ENCODE data around the gene ADCY10. TPM values are rescaled to one million over a fixed set of nuclear protein-coding genes. Genes with fewer than 3 reads are reported as not detected.

Gene ADCY10
- total RNA-seq, 1 donor from 2014 or later = not detected

DNA sequence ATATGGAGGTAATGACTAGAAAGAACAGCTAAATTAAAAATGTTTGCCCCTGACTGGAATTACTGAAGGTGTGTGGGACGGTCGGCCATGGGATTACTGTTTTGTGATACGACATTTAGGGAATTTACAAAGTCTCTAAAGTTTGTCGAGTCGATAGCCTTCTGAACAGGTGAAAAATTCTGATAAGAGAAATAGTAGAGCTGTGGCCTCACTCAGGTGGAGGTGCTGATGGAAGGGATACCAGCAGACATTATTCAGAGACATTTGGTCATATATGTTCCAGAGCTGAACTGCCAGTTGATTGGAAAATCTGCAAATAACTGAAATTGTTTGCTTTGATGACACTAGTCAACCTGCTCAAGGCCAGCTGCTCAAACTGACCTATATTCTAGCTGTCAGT lies 71.1 kb downstream of the ADCY10 start:
- no peak for DNase-seq (ENCODE audit: low spot score)
- H2AFZ ChIP-seq (replicated peaks) = no peak overlapping the region
- Mint-ChIP-seq H3K27me3 (ENCODE audit: insufficient read depth, low read depth) (no peaks in the 10 kb centered on the region), H3K4me3 (no peak overlapping the region), H3K36me3 (no peaks in the 10 kb centered on the region), H3K9me3 (no peaks in the 10 kb centered on the region), H3K27ac (no peak overlapping the region), H3K4me1 (no peaks in the 10 kb centered on the region)
- H3K9ac ChIP-seq = no peak overlapping the region
- H3K36me3 ChIP-seq = no peaks in the 10 kb centered on the region
- TF ChIP-seq, protein P1, sequence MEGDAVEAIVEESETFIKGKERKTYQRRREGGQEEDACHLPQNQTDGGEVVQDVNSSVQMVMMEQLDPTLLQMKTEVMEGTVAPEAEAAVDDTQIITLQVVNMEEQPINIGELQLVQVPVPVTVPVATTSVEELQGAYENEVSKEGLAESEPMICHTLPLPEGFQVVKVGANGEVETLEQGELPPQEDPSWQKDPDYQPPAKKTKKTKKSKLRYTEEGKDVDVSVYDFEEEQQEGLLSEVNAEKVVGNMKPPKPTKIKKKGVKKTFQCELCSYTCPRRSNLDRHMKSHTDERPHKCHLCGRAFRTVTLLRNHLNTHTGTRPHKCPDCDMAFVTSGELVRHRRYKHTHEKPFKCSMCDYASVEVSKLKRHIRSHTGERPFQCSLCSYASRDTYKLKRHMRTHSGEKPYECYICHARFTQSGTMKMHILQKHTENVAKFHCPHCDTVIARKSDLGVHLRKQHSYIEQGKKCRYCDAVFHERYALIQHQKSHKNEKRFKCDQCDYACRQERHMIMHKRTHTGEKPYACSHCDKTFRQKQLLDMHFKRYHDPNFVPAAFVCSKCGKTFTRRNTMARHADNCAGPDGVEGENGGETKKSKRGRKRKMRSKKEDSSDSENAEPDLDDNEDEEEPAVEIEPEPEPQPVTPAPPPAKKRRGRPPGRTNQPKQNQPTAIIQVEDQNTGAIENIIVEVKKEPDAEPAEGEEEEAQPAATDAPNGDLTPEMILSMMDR (IDR thresholded peaks at IDR 0.05) = no peak
- no peak for TF ChIP-seq EZH2 (IDR thresholded peaks at IDR 0.05)
- no peak for TF ChIP-seq EZH2phosphoT487 (IDR thresholded peaks at IDR 0.05)
- H3K79me2 ChIP-seq (ENCODE audit: low read depth) = no peaks in the 10 kb centered on the region
- H3K4me3 ChIP-seq = no peak overlapping the region
- H3K4me2 ChIP-seq = no peak overlapping the region
- H3F3A ChIP-seq (ENCODE audit: low read depth) = no peaks in the 10 kb centered on the region
- H3K9me3 ChIP-seq (ENCODE audit: low read depth) = no peaks in the 10 kb centered on the region
- H3K27ac ChIP-seq = no peak overlapping the region
- H3K4me1 ChIP-seq = no peaks in the 10 kb centered on the region
- no peaks in the 10 kb centered on the region for H4K20me1 ChIP-seq (ENCODE audit: low read depth)
- H3K27me3 ChIP-seq = no peaks in the 10 kb centered on the region

DNA sequence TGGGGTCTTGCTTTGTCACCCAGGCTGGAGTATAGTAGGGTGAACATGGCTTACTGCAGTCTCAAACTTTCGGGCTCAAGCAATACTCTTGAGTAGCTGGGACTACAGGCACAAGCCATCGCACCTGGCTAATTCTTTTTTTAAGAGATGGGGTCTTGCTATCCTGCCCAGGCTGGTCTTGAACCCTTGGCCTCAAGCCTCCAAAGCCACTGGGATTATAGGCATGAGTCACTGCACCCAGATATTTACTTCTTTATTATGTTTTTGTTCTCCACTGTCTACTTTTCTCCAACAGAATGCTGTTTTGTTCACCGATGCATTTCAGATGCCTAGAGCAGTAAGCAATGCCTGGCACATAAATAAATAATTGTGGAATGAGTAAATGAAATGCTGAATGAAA lies 72.4 kb downstream of the ADCY10 start:
- Mint-ChIP-seq H3K4me1 (no peaks in the 10 kb centered on the region), H3K27ac (no peak overlapping the region), H3K4me3 (no peak overlapping the region), H3K9me3 (no peaks in the 10 kb centered on the region), H3K27me3 (ENCODE audit: insufficient read depth, low read depth) (no peaks in the 10 kb centered on the region), H3K36me3 (no peaks in the 10 kb centered on the region)
- Histone ChIP-seq H4K20me1 (ENCODE audit: low read depth) (no peaks in the 10 kb centered on the region), H2AFZ (replicated peaks) (no peak overlapping the region), H3K27me3 (no peaks in the 10 kb centered on the region), H3K9ac (no peak overlapping the region), H3K4me2 (no peak overlapping the region), H3K9me3 (ENCODE audit: low read depth) (no peaks in the 10 kb centered on the region), H3K27ac (no peak overlapping the region), H3F3A (ENCODE audit: low read depth) (no peaks in the 10 kb centered on the region), H3K4me3 (no peak overlapping the region), H3K79me2 (ENCODE audit: low read depth) (no peaks in the 10 kb centered on the region), H3K36me3 (no peaks in the 10 kb centered on the region), H3K4me1 (no peaks in the 10 kb centered on the region)
- TF ChIP-seq EZH2phosphoT487 (IDR thresholded peaks at IDR 0.05) (no peak), EZH2 (IDR thresholded peaks at IDR 0.05) (no peak)
- TF ChIP-seq, protein P1 (IDR thresholded peaks at IDR 0.05) = no peak
- no peak for DNase-seq (ENCODE audit: low spot score)

DNA sequence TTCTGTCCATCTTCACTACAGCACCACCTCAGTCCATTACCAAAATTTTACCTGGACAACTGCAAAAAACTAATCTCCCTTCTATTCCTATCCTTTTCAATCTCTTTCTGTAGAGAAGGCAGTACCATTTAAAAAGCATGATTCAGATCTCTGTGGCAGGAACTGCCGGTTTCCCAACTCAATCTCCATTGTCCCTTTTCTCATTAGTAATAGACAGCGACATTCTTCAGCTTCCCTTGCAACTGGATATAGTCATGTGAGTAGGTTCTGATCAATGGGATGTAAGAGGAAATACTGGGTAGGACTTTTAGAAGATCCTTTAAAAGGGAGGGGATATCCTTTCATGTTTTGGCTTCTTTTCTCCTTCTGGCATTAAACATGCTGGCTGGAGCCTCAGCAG lies 74.9 kb downstream of the ADCY10 start:
- Histone ChIP-seq H3K4me3 (no peak overlapping the region), H3K9me3 (ENCODE audit: low read depth) (no peaks in the 10 kb centered on the region), H3K27me3 (no peaks in the 10 kb centered on the region), H3F3A (ENCODE audit: low read depth) (no peaks in the 10 kb centered on the region), H3K36me3 (no peaks in the 10 kb centered on the region), H4K20me1 (ENCODE audit: low read depth) (no peaks in the 10 kb centered on the region), H3K79me2 (ENCODE audit: low read depth) (no peaks in the 10 kb centered on the region), H3K9ac (no peak overlapping the region), H3K4me1 (no peaks in the 10 kb centered on the region), H3K4me2 (no peak overlapping the region), H3K27ac (no peak overlapping the region), H2AFZ (replicated peaks) (no peak overlapping the region)
- Mint-ChIP-seq H3K27me3 (ENCODE audit: insufficient read depth, low read depth) (no peaks in the 10 kb centered on the region), H3K4me3 (no peak overlapping the region), H3K9me3 (no peaks in the 10 kb centered on the region), H3K27ac (no peak overlapping the region), H3K36me3 (no peaks in the 10 kb centered on the region), H3K4me1 (no peaks in the 10 kb centered on the region)
- TF ChIP-seq EZH2phosphoT487 (IDR thresholded peaks at IDR 0.05) (no peak), EZH2 (IDR thresholded peaks at IDR 0.05) (no peak)
- TF ChIP-seq, protein P1 (IDR thresholded peaks at IDR 0.05) = no peak
- DNase-seq (ENCODE audit: low spot score) = no peak
